Right lobe of liver (tissue), 6 donors: ENCODE measurements around the gene CSNK1A1. TPM values are rescaled to one million over a fixed set of nuclear protein-coding genes. Genes with fewer than 3 reads are reported as not detected.

Experiments used
- ATAC-seq, 4 donors: fragments of 200-7000 bp; cut with Tn5 transposase; one replicate each; pipeline ENCODE4 v1.9.1; 2020; ENCODE audit warnings: mild to moderate bottlenecking in 4 of 4, moderate library complexity in 4 of 4
- DNase-seq, 3 donors: peaks; one replicate each; pipeline ENCODE4 v3.0.0-alpha.2; 2020
- H3K27ac ChIP-seq, 3 donors: fragments of 200-600 bp; one replicate each; pipeline ENCODE4 v1.8.0; 2022
- H3K27me3 ChIP-seq, 2 donors: fragments of 200-600 bp; one replicate each; pipeline ENCODE4 v1.8.0; 2022
- H3K36me3 ChIP-seq, 4 donors: fragments of 200-600 bp; sonication (generic) in 1 of 4; one replicate each; pipeline versions ENCODE4 v1.5.1 to v1.8.0; 2017 to 2022; ENCODE audit warnings: control low read depth in 1 of 4
- H3K4me1 ChIP-seq, 4 donors: fragments of 200-600 bp; sonication (generic) in 1 of 4; one replicate each; pipeline versions ENCODE4 v1.5.1 to v1.8.0; 2017 to 2022; ENCODE audit warnings: control low read depth in 1 of 4
- H3K4me3 ChIP-seq, 3 donors: fragments of 200-600 bp; one replicate each; pipeline ENCODE4 v1.8.0; 2022
- H3K9me3 ChIP-seq, 4 donors: fragments of 200-600 bp; sonication (generic) in 1 of 4; one replicate each; pipeline versions ENCODE4 v1.5.1 to v1.8.0; 2017 to 2022; ENCODE audit warnings: control low read depth in 1 of 4
- POLR2A ChIP-seq: fragments of 450-650 bp; IDR thresholded peaks from one replicate; pipeline ENCODE4 v1.6.1; 2017; ENCODE audit warnings: antibody characterized with exemption, mild to moderate bottlenecking
- WGBS: methylation state at CpG from one replicate; pipeline ENCODE4 v1.1.6; 2018; ENCODE audit warnings: low coverage, low lambda C conversion rate; ENCODE audit not compliant: insufficient coverage; ENCODE audit errors: missing lambda C conversion rate; 5-methylcytosine and 5-hydroxymethylcytosine counted together
- intact Hi-C, 2 donors: fragments of 100-400 bp; cut with DNase I; formaldehyde crosslinking; loops; one replicate each; pipeline versions ENCODE4 v1.11.2 to v1.14.1; 2022
- total RNA-seq, 6 experiments: library from RNA; depleted of rRNA in 2 of 6; stranded (reverse); fragments of >200 nt in 2 of 6; fragmentation: NEBNext Ultra II Directional in 3 of 6; extraction: Animal tissue kit (Norgen Biotek cat#: 25700) in 3 of 6; gene quantifications; one replicate each; pipeline versions ENCODE4 v1.1.0 to v1.2.4, GENCODE V29; 2016 to 2023
- TF ChIP-seq, protein P1 (sequence below), 4 donors: fragments of 200-600 bp in 3 of 4; fragments of 450-650 bp in 1 of 4; IDR thresholded peaks; one replicate each; pipeline versions ENCODE4 v1.5.1 to v1.8.0; 2016 to 2022; ENCODE audit warnings: antibody characterized with exemption in 4 of 4, mild to moderate bottlenecking in 2 of 4
- donor health status: DM: no; HTN: yes; CAD: no.
- donor health status: DM: no; HTN: no; CAD: no.
- donor health status: DM: no; HTN: no; CAD: no.
- donor health status: DM: no; HTN: yes; CAD: no.
- donor health status: DM: no; HTN: yes; CAD: no.

The CSNK1A1 gene
- total RNA-seq, 6 experiments from 2014 or later: 79.7 to 87.1 (median 83.8) TPM

- Histone ChIP-seq H3K27me3 (no peaks in the 10 kb centered on the region), H3K9me3 (no peaks in the 10 kb centered on the region), H3K27ac (peak overlapping the region in 1 of 3 donors; percentile 27), H3K4me1 (peaks cover 0 to 62% (median 15%) of the 10 kb centered on the region in 4 donors), H3K4me3 (no peak overlapping the region), H3K36me3 (peaks cover 0 to 49% (median 2%) of the 10 kb centered on the region in 4 donors)
- ATAC-seq (peak in 2 of 4 donors; percentile 37 to 63), DNase-seq (no peak)
- intact Hi-C loops: no loop called here
- TF ChIP-seq, protein P1, sequence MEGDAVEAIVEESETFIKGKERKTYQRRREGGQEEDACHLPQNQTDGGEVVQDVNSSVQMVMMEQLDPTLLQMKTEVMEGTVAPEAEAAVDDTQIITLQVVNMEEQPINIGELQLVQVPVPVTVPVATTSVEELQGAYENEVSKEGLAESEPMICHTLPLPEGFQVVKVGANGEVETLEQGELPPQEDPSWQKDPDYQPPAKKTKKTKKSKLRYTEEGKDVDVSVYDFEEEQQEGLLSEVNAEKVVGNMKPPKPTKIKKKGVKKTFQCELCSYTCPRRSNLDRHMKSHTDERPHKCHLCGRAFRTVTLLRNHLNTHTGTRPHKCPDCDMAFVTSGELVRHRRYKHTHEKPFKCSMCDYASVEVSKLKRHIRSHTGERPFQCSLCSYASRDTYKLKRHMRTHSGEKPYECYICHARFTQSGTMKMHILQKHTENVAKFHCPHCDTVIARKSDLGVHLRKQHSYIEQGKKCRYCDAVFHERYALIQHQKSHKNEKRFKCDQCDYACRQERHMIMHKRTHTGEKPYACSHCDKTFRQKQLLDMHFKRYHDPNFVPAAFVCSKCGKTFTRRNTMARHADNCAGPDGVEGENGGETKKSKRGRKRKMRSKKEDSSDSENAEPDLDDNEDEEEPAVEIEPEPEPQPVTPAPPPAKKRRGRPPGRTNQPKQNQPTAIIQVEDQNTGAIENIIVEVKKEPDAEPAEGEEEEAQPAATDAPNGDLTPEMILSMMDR (IDR thresholded peaks at IDR 0.05): no peak
- TF ChIP-seq POLR2A: no peak
- 62% methylated on average over 3 of the region's 3 CpGs for WGBS
Observed at GRCh38 chr5:149544028-149544420, 7.2 kb downstream of the CSNK1A1 start.

GRCh38 chr5:149543361-149544027, 7.7 kb downstream of the CSNK1A1 start:
- peak overlapping the region in 1 of 3 donors; percentile 27 for H3K27ac ChIP-seq
- WGBS: 55% methylated on average over 8 of the region's 8 CpGs
- intact Hi-C loops: no loop called here
- peaks cover 0 to 64% (median 13%) of the 10 kb centered on the region in 4 donors for H3K4me1 ChIP-seq
- ATAC-seq (peak; percentile 64 to 88 (median 76)), DNase-seq (no peak)
- TF ChIP-seq POLR2A: no peak
- TF ChIP-seq, protein P1 (IDR thresholded peaks at IDR 0.05): no peak
- H3K4me3 ChIP-seq: no peak overlapping the region
- no peaks in the 10 kb centered on the region for H3K9me3 ChIP-seq
- peaks cover 0 to 52% (median 2%) of the 10 kb centered on the region in 4 donors for H3K36me3 ChIP-seq
- H3K27me3 ChIP-seq: no peaks in the 10 kb centered on the region

DNA sequence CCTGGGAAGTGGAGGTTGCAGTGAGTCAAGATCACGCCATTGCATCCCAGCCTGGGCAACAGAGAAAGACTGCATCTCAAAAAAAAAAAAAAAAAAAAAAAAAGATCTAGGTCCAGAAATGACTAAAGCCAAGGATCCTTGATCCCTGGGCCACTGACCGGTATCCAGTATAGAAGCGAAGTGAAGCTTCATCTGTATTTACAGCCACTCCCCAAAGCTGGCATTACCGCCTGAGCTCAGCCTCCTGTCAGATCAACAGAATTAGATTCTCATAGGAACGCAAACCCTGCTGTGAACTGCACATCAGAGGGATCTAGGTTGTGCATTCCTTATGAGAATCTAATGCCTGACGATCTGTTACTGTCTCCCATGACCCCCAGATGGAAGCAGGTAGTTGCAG, 9.3 kb downstream of the CSNK1A1 start:
- WGBS: 67% methylated on average over 4 of the region's 6 CpGs
- TF ChIP-seq POLR2A: no peak
- TF ChIP-seq, protein P1 (IDR thresholded peaks at IDR 0.05): no peak
- H3K9me3 ChIP-seq: no peaks in the 10 kb centered on the region
- peaks cover 0 to 58% (median 6%) of the 10 kb centered on the region in 4 donors for H3K4me1 ChIP-seq
- peak in 1 of 4 donors; percentile 4 for ATAC-seq
- no peak overlapping the region for H3K4me3 ChIP-seq
- H3K36me3 ChIP-seq: peaks cover 0 to 43% (median 4%) of the 10 kb centered on the region in 4 donors
- no peak for DNase-seq
- no peaks in the 10 kb centered on the region for H3K27me3 ChIP-seq
- intact Hi-C loops: no loop called here
- no peak overlapping the region for H3K27ac ChIP-seq

- TF ChIP-seq, protein P1 (IDR thresholded peaks at IDR 0.05): no peak
- TF ChIP-seq POLR2A: no peak
- Histone ChIP-seq H3K27me3 (no peaks in the 10 kb centered on the region), H3K27ac (no peak overlapping the region), H3K4me1 (peaks cover 0 to 58% (median 5%) of the 10 kb centered on the region in 4 donors), H3K36me3 (peaks cover 0 to 34% (median 2%) of the 10 kb centered on the region in 4 donors), H3K4me3 (no peak overlapping the region), H3K9me3 (no peaks in the 10 kb centered on the region)
- no peak for ATAC-seq
- intact Hi-C loops: no loop called here
- 62% methylated on average over 3 of the region's 3 CpGs for WGBS
- DNase-seq: no peak
Observed at GRCh38 chr5:149540089-149540488, 11.2 kb downstream of the CSNK1A1 start.
